AG09319 (cell line): ENCODE results near the gene RTCA.
"Not testable (repeated sequence)": the region's sequence is repeated elsewhere in the genome, so short reads cannot be mapped to it uniquely, and the experiment has no call there.

ENCODE experiments used
- DNase-seq: peaks from one replicate; pipeline ENCODE4 v3.0.0-alpha.2; 2010; ENCODE audit warnings: low read depth; ENCODE audit errors: extremely low read depth
- TF ChIP-seq, protein P1 (sequence below): IDR thresholded peaks from 2 replicates; pipeline ENCODE4 v1.5.1; 2011; ENCODE audit warnings: low read depth, mild to moderate bottlenecking, inconsistent platforms, low read length, moderate library complexity

Gene RTCA

DNA sequence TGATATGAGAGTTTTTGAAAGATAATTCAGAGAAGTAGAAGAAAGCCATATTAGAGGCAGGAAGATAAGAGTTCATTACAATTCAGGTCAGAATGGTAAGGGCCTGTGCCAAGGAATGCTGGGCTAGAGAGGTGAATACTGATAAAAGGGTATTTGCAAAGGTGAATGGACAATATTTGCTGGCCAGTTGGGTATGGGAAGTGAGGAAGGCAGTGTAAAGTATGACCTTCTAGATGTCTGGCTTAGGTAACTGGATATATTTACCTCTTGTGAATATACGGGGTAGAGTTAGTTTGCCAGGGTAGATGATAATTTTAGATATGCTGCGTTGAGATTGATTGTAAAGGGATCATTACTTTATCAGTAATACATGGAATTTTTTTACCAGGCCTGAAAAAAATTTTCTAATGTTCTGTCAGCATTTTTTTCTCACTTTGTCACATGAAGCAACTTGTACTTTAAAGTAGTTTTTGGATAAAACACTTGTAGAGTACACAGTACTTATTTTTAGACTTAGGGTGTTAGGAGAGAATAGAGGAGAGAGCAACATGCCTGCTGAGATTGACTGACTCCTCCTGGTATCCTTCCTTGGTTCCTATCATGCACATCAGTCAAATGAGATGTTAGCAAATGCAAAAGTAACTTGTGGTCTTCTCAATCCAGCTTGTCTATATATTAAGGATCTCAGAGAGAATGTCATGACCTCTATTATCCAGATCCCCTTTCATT is 14.1 kb downstream of the RTCA start:
- no peak for DNase-seq

DNA sequence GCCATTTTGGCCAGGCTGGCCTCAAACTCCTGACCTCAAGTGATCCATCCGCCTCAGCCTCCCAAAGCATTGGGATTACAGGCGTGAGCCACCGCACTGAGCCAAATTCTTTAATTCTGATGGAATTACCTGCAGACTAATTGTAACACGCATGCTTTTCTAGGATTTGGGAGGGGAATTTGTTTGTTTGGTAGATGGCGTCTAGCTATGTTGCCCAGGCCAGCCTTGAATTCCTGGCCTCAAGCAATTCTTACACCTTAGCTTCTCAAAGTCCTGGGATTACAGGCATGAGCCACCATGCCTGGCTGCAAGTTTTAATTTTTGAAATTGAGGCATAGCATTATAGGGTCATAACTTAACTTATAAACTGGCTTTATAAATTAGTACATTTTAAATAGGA is 18.6 kb downstream of the RTCA start:
- TF ChIP-seq, protein P1, sequence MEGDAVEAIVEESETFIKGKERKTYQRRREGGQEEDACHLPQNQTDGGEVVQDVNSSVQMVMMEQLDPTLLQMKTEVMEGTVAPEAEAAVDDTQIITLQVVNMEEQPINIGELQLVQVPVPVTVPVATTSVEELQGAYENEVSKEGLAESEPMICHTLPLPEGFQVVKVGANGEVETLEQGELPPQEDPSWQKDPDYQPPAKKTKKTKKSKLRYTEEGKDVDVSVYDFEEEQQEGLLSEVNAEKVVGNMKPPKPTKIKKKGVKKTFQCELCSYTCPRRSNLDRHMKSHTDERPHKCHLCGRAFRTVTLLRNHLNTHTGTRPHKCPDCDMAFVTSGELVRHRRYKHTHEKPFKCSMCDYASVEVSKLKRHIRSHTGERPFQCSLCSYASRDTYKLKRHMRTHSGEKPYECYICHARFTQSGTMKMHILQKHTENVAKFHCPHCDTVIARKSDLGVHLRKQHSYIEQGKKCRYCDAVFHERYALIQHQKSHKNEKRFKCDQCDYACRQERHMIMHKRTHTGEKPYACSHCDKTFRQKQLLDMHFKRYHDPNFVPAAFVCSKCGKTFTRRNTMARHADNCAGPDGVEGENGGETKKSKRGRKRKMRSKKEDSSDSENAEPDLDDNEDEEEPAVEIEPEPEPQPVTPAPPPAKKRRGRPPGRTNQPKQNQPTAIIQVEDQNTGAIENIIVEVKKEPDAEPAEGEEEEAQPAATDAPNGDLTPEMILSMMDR: no peak
- no peak for DNase-seq

More for the DNA sequence above, 14.1 kb downstream of the RTCA start:
- TF ChIP-seq, protein P1: no peak

DNA sequence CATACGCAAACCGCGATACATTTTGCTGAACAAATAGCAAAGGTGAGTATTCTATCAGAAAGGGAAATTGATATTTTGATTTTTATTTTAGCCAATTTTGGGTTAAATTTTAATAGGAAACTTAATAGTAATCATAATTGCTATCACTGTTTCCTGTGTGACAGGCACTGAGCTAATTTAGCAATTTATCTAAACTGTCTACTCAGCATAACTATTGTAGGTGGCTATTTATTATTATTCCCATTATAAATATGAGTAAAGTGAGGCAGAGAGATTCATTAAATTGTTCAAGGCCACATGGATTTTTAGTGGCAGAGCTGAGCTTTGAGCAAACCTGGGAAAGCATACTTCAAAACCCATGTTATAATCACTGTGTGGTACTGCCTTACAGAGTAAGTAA is 21.1 kb downstream of the RTCA start:
- DNase-seq: no peak
- TF ChIP-seq, protein P1: no peak

DNA sequence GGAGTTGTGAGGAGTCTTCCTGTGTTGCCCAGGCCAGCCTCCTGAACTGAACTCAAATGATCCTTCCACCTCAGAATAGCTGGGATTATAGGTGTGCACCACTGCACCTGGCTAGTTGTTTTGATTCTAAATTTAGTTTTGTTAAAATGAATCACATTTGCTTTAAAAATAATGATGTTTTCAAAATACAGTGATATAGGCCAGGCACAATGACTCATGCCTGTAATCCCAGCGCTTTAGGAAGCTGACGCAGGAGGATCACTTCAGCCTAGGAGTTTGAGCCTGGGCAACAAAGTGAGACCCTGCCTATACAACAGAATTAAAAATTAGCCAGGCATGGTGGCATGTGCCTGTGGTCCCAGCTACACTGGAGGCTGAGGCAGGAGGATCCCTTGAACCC is 24.3 kb downstream of the RTCA start:
- TF ChIP-seq, protein P1: no peak
- DNase-seq: no peak

DNA sequence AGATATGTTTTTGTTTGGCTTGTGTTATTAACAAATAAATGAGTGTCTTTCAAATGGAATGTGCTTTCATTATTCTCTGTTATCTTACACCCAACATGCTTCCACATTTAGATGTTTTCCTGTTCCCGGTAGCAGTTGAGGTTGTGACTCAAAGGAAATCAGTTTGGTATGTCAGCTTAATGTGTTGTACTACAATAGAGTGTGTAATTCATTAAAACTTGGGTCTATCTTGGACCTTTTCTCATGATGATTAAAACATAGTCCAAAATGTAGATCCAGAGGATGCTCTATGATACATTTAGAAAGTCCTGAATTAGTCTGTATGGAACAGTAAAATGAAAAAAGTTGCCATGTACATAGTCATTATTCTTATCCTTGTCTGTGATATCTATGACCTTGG is 26.7 kb downstream of the RTCA start:
- TF ChIP-seq, protein P1: no peak
- DNase-seq: no peak

DNA sequence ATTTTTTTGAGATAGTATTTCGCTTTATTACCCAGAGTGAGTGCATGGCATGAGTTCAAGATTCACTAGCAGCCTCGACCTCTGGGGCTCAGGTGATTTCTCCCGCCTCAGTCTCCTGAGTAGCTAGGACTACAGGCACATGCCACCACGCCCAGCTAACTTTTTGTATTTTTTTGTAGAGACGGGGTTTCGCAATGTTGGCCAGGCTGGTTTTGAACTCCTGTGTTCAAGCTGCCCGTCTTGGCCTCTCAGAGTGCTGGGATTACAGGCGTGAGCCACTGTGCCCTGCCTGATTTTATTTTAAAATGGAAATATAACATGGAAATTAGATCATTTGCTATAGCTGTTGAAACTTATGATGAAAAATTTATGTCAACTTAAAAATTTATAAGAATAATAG is 30.1 kb downstream of the RTCA start:
- TF ChIP-seq, protein P1: no peak
- no peak for DNase-seq

DNA sequence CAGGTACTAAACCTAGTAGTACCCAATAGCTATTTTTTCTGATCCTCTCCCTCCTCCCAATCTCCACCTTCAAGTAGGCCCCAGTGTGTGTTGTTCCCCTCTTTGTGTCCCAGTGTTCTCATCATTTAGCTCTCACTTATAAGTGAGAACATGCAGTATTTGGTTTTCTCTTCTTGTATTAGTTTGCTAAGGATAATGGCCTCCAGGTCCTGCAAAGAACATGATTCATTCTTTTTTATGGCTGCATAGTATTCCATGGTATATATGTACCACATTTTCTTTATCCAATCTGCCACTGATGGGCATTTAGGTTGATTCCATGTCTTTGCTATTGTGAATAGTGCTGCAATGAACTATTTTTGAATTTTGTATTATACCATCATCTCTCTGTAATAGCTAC is 31.0 kb downstream of the RTCA start:
- not testable (repeated sequence) for DNase-seq

DNA sequence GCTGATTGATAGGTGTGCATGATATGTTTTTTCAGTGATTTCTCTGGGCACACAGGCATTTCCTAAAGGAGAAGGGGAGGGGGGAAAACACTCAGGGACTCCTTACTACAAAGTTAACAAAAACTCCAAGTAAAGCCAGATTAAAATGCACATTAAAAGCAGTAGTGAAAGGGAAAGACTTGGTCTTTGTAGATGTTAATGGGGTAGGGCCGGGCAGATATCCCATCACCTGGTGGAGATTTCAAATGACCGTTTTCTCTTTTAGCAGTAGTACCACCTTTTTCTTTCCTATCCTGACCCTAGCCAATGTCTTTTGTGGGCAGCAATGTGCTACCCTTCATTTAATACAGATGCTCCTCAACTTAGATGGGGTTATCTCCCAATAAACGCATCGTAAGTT is 32.5 kb downstream of the RTCA start:
- no peak for DNase-seq
- TF ChIP-seq, protein P1: no peak
